GM18858 (cell line): Measurements from ENCODE around the gene SLC36A1.

Experiments
- ATAC-seq: cut with Tn5 transposase; IDR thresholded peaks from one replicate; pipeline ENCODE4 v1.9.1; 2021; ENCODE audit not compliant: unreplicated experiment

SLC36A1 gene

GRCh38 chr5:151528996-151529395, 81.6 kb downstream of the SLC36A1 start:
- ATAC-seq = no peak

- no peak for ATAC-seq
Measured at GRCh38 chr5:151531581-151531980, 84.2 kb downstream of the SLC36A1 start.

- no peak for ATAC-seq
Measured at GRCh38 chr5:151532416-151532815, 85.0 kb downstream of the SLC36A1 start.

GRCh38 chr5:151534350-151534749, 86.9 kb downstream of the SLC36A1 start:
- no peak for ATAC-seq

GRCh38 chr5:151537044-151537443, 89.6 kb downstream of the SLC36A1 start:
- no peak for ATAC-seq

- ATAC-seq = no peak
Measured at GRCh38 chr5:151541571-151541970, 94.2 kb downstream of the SLC36A1 start.
